AG04450 (cell line): Measurements from ENCODE around the gene TMEM120A. TPM values are rescaled to one million over a fixed set of nuclear protein-coding genes. Genes with fewer than 3 reads are reported as not detected.
A peak's percentile ranks its signal among the peaks of the same experiment; 100 is the strongest.

ENCODE experiments used
- CTCF ChIA-PET: fragments of 300-600, 350-600 bp; formaldehyde crosslinking; extraction: SDS; loops from one replicate; lab custom pipeline; 2022; ENCODE audit warnings: antibody characterized with exemption, inconsistent platforms; lab: Charles Lee
- POLR2A ChIA-PET: fragments of 350-600 bp; formaldehyde crosslinking; extraction: SDS; loops from one replicate; lab custom pipeline; 2021; ENCODE audit warnings: antibody characterized with exemption, inconsistent platforms; lab: Yijun Ruan, JAX
- DNase-seq: peaks from one replicate; pipeline ENCODE4 v3.0.0-alpha.2; 2011; ENCODE audit warnings: low read depth, low spot score
- H3K27ac ChIP-seq: one replicate; pipeline ENCODE4 v1.5.1; 2012; ENCODE audit warnings: low read depth, low read length, control low read depth
- H3K27me3 ChIP-seq: one replicate; pipeline ENCODE4 v1.6.0; 2012; ENCODE audit warnings: low read length; ENCODE audit not compliant: control insufficient read depth, insufficient read depth
- H3K4me3 ChIP-seq: 2 replicates; pipeline ENCODE4 v1.5.1; 2011; ENCODE audit warnings: mild to moderate bottlenecking, low read depth, low read length, control low read depth
- H3K9me3 ChIP-seq: 2 replicates; pipeline ENCODE4 v1.5.1; 2012; ENCODE audit warnings: low read length; ENCODE audit not compliant: control insufficient read depth, insufficient read depth
- CTCF ChIP-seq: IDR thresholded peaks from 2 replicates; pipeline ENCODE4 v1.5.1; 2011; ENCODE audit warnings: low read depth, low read length, control low read depth, inconsistent platforms
- polyA plus RNA-seq: library from polyadenylated mRNA; depleted of rRNA; stranded (reverse); fragments of >200 nt; gene quantifications from 2 replicates; pipeline ENCODE4 v1.2.3, GENCODE V29; 2011

TMEM120A gene
- polyA plus RNA-seq, 1 experiment: 46.3 TPM

DNA sequence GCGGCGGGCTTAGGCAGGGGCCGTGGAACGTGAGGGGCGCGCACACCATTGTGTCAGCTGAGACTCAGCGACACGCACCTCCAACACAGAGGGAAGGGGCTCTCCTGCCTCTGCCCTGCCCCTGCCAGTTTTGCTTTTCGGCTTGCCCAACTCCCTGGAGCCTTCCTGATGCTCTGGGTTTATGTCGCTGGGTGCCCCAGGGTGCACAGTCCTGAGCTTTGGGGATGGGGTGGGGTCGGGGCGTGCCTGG lies 13.3 kb downstream of the TMEM120A start:
- no peak overlapping the region for H3K27ac ChIP-seq
- POLR2A ChIA-PET: no interaction called here
- H3K4me3 ChIP-seq: no peak overlapping the region
- H3K9me3 ChIP-seq: no peaks in the 10 kb centered on the region; the same call in 1 of the 2 replicates
- no peak for TF ChIP-seq CTCF
- CTCF ChIA-PET: no interaction called here
- H3K27me3 ChIP-seq: no peaks in the 10 kb centered on the region
- DNase-seq: no peak

DNA sequence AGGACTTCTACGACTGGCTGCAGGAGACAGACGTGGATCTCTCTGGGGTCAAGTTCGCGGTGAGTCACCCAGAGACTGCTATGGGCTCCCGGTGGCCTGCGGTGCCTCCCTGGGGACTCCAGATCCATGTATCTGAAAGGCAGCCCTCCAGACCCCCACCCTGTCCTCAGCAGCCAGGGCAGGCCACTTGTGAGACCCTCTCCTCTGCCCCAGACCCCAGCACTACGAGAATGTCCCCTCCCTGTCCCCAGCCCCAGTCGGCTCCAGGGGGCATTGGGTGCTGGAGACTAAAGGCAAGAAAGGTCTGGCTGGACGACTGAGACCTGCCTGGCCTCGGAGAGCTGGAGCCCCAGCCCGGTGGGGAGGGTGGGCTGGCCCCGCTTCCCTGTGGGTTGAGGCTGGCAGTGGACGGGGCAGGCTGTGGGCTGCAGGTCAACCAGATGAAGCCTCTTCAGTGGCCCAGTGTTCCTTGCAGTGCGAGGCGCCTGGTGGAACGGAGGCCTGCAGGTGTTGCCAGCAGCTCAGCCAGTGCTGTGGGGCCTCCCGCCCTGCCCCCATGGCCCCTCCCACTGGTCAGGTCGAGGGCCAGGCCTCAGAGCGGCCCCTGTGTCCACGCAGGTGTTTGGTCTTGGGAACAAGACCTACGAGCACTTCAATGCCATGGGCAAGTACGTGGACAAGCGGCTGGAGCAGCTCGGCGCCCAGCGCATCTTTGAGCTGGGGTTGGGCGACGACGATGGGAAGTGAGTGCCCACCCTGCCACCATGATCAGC lies 13.8 kb downstream of the TMEM120A start:
- CTCF ChIA-PET: no interaction called here
- H3K9me3 ChIP-seq: no peaks in the 10 kb centered on the region; the same call in 1 of the 2 replicates
- TF ChIP-seq CTCF: no peak
- H3K27me3 ChIP-seq: no peaks in the 10 kb centered on the region
- POLR2A ChIA-PET: no interaction called here
- DNase-seq: no peak
- no peak overlapping the region for H3K27ac ChIP-seq
- no peak overlapping the region for H3K4me3 ChIP-seq

DNA sequence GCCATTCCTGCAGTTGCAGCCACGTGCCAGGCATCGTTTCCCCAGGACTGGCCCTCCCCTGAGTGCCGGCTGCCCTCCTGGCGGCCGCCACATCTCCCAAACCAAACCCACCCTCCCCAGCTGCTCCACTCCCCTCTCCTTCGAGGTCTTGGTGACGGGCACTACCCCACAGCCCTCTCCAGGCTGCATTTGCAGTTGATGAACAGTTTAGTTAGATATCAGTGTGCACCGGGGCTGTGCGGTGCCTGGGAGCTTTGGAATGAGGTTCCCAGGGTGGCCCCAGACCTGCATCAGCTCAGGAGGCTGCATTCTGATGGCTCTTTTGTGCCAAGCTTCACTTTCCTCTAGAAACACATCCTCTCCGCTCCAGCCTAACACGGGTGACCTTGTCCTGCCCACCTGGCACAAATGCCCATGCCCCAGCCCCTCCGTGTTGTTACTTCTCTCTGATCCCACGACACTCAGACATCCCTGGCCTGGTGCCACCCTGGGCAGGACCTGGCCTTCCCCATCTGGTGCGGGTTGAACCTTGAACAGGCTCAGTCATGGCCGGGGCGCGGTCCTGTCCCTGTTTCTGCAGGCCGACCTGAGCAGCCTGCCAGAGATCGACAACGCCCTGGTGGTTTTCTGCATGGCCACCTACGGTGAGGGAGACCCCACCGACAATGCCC lies 14.5 kb downstream of the TMEM120A start:
- Histone ChIP-seq H3K4me3 (no peak overlapping the region), H3K27ac (no peak overlapping the region), H3K9me3 (no peaks in the 10 kb centered on the region; the same call in 1 of the 2 replicates), H3K27me3 (no peaks in the 10 kb centered on the region)
- ChIA-PET CTCF (no interaction called here), POLR2A (no interaction called here)
- TF ChIP-seq CTCF: no peak
- DNase-seq: no peak

DNA sequence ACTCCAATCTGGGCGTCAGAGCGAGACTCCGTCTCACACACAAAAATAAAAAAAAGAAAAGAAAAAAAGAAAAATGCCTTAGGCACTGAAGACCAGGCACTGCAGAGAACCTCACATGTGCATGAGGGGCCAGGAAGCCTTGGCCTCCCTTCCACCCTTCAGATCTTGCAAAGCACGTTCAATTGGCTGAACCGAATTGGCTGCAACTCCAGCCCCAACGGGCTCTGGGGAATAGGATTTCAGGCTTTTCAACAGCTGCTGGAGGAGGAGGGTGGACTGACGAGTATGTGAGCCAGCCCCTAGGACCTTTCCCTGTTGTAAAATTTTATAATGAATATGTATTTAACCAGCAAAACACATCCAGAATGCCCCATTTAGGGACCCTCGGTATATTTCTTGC lies 16.7 kb downstream of the TMEM120A start:
- DNase-seq: no peak
- POLR2A ChIA-PET: no interaction called here
- no peak for TF ChIP-seq CTCF
- Histone ChIP-seq H3K27me3 (no peaks in the 10 kb centered on the region), H3K9me3 (no peaks in the 10 kb centered on the region), H3K27ac (no peak overlapping the region), H3K4me3 (no peak overlapping the region)
- CTCF ChIA-PET: no interaction called here

GRCh38 chr7:75971961-75972763 lies 22.2 kb downstream of the TMEM120A start:
- Histone ChIP-seq H3K9me3 (no peaks in the 10 kb centered on the region), H3K4me3 (no peak overlapping the region), H3K27ac (no peak overlapping the region), H3K27me3 (no peaks in the 10 kb centered on the region)
- TF ChIP-seq CTCF: peak; percentile 17
- ChIA-PET CTCF (interaction anchor here (1.1 kb wide), 1 partner anchor 9 kb away, joined by 3 read pairs; no protein-coding TSS in a partner anchor), POLR2A (interaction anchor here (0.6 kb wide), 1 partner anchor 53 kb away, joined by 3 read pairs; no protein-coding TSS in a partner anchor)
- no peak for DNase-seq
